Measurements from ENCODE around the gene ZNF652.
"Not testable (repeated sequence)": the region's sequence is repeated elsewhere in the genome, so short reads cannot be mapped to it uniquely, and the experiment has no call there.

ZNF652 gene

DNA sequence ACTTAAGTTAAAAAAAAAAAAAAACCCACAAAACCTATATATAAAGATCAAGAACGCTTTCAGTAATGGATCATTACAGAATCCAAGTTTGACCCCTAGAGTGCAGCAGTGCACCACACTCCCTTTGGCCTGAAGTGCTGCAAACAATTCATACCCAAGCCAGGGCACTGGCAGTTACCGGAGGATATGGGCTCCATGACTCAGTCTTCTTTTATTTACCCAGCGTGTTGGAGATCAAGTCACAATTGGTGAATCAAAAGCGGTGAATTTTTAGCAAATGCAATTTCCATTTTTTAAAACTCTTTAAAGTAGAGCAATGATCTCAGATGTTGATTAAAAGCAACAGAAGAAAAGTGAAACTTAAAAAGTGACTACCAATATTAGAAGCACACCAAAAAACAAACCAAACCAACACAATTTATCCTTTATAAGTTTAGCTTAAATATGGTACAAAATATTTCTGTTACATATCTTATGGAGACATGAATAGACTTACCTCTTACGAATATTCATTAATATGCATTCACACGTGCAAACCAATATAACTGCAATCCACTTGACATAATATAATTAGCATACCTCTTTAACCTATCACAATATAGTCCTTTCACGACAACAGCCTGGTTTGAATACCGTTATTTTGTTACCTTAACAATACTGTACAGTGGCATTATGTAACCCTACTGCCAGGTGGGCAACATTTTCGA, 46.3 kb downstream of the ZNF652 start:
- DNase-seq (ENCODE audit: low read depth, low spot score), result peak; percentile 68

GRCh38 chr17:49312722-49313121, 49.3 kb downstream of the ZNF652 start:
- DNase-seq (ENCODE audit: low read depth, low spot score), result no peak

DNA sequence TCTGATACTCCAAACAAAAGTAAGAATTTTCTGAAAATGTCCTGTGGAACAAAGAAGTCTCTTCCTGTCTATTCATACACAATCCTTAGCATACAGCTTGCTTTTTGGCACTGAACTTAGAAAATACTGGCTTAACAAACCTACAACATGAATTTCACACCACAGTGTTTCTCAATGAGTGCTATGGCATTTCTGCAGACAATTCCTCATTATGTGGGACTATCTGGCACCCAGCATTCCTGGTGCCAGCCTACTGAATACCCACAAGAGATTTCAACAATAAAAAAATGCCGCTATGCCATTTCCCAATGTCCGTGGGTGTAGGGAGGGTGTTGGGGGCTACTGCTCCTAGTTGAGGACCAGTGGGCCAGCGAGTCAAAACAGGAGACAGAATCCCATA, 62.1 kb downstream of the ZNF652 start:
- no peak for DNase-seq (ENCODE audit: low read depth, low spot score)

DNA sequence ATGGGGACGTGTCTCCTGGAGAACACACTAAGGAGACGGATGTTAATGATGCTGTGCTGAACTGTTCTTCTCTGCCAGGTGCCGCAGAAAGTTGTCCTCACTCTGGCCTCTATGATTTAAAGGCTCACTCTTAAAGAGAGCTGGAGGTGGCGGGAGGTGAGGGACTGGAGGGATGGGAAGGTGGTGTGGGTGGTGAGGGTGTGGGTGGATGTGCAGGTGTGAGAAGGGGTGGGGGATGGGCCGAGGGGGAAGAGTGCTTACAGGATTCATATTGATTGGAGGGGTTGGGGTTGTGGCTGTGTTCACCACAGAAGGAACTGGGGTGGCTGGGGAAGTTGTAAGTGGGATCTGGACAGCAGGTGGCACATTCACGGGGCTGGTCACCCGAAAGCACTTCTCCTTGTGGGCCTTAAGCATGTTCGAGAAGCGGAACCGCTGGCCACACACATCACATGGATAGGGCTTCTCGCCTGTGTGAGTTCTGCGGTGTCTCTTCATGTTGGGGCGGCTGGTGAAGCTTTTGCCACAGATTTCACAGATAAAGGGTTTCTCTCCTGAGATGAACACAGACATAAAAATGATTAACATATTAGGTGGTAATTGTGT, 63.6 kb downstream of the ZNF652 start:
- DNase-seq (ENCODE audit: low read depth, low spot score), result no peak

GRCh38 chr17:49297141-49297540, 64.9 kb downstream of the ZNF652 start:
- DNase-seq (ENCODE audit: low read depth, low spot score), result no peak

DNA sequence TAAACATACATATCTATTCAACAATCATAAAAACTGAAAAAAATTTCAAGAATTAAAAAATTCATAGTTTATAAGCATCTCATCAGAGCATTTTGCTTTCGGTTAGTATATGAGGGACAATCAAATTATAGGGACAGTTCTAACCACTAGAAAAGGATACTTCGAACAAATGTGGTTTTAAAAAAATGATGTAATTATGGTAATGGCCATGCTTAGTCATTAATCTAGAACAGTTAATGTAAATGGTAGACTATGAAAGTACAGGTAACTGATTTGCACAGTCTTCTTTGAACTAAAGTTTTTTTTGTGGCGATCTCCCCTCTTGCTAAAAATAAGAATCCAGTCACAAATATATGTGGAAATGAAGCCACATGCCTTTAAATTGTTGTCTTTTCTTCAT, 67.9 kb downstream of the ZNF652 start:
- DNase-seq (ENCODE audit: low read depth, low spot score), result no peak

DNA sequence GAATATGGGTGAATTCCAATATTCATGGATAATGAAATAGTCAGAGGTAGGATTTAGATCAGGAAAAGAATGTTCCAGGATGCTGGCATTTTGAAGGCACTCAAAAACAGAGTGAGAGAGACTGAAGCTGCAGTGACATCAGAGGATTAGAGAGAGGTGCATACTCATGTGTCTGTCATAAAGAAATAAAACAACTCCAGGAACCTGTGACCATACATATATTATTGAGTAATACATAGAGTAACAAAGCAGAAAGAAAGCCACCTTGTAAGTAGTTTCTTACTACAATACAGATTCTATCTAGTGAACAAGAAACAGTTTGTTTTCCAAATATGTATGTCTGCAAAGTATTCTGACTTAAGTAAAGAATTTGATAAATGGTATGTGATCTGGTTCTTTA, 69.1 kb downstream of the ZNF652 start:
- no peak for DNase-seq (ENCODE audit: low read depth, low spot score)

DNA sequence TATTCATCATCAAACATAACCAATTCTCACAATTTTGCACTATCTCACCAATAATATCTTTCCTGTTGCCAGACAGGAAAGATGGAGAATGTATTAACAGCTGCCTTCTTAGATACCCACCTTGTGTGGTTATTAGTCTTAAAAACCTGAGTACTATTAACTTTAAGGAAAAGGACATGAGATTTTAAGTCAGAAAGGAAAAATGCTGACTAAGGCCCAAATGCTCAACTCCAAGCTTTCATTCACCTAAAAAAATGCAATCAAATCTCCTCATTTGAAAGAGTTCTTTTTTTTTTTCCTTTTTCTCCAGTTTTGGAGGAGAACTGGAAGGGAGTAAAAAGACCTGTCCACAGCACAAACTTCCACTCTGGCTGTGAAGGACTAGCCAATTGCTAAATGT, 70.1 kb downstream of the ZNF652 start:
- no peak for DNase-seq (ENCODE audit: low read depth, low spot score)

DNA sequence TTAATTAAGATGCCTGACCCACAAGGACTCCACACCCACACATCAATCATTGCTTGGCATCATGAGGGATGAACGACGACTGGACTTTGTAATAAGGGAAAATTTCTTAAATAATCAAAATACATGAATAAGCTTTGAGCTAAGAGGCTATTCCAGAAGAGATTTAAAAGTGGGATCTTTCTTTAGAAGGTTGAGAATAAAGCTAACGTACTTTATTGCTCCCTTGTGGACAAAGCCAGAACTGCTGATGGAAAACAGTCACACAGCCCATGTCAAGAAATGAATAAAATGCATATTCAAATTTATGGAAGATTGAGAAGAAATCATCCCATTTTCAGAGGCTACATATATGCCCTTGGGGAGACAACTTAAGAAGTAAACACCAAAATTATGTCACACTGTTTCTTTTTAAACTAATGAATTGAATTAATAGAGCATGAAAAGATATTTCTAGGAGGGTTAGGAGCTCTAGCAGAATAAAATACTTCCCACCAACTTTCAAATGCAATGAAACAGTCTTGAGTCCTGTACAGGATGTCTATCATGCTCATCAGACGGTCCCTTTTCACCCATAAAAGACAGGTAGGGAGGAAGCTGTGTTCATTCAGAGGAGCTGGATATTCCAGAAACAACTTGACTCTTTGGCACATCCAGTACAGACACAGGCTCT, 71.2 kb downstream of the ZNF652 start:
- peak; percentile 32 for DNase-seq (ENCODE audit: low read depth, low spot score)

- DNase-seq (ENCODE audit: low read depth, low spot score), result no peak
Observed at GRCh38 chr17:49288388-49288787, 73.7 kb downstream of the ZNF652 start.

DNA sequence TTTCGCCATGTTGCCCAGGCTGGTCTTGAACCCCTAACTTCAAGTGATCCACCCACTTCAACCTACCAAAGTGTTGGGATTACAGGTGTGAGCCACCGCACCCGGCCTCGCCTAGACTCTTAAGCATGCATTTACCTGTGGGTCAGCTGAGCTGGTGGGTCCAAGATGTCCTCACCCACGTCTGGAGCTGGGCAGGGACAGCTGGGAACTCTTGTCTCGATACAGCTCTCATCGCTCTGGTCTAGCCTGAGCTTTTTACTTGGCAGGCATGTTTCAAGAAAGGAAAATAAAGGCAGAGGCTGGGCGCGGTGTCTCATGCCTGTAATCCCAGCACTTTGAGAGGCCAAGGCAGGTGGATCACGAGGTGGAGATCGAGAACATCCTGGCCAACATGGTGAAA, 74.6 kb downstream of the ZNF652 start:
- DNase-seq (ENCODE audit: low read depth, low spot score), result no peak

GRCh38 chr17:49286261-49286973, 75.6 kb downstream of the ZNF652 start:
- not testable (repeated sequence) for DNase-seq (ENCODE audit: low read depth, low spot score)

GRCh38 chr17:49285716-49286115, 76.3 kb downstream of the ZNF652 start:
- DNase-seq (ENCODE audit: low read depth, low spot score), result no peak

- DNase-seq (ENCODE audit: low read depth, low spot score), result no peak
Observed at GRCh38 chr17:49280918-49281317, 81.1 kb downstream of the ZNF652 start.

DNA sequence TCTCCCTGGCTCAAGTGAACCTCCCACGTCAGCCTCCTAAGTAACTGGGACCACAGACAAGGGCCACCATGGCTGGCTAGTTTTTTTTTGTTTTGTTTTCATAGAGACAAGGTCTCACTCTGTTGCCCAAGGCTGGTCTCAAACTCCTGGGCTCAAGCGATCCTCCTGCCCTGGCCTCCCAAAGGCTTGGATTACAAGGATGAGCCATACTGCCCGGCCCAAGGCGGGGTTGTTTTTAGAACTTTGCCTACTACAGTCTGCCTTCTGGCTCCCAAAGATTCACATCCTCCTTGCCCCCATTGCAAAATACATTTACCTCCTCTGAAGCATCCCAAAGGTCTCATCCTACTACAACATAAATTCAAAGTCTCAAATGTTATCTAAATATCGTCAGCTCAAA, 82.0 kb downstream of the ZNF652 start:
- DNase-seq (ENCODE audit: low read depth, low spot score), result no peak

DNA sequence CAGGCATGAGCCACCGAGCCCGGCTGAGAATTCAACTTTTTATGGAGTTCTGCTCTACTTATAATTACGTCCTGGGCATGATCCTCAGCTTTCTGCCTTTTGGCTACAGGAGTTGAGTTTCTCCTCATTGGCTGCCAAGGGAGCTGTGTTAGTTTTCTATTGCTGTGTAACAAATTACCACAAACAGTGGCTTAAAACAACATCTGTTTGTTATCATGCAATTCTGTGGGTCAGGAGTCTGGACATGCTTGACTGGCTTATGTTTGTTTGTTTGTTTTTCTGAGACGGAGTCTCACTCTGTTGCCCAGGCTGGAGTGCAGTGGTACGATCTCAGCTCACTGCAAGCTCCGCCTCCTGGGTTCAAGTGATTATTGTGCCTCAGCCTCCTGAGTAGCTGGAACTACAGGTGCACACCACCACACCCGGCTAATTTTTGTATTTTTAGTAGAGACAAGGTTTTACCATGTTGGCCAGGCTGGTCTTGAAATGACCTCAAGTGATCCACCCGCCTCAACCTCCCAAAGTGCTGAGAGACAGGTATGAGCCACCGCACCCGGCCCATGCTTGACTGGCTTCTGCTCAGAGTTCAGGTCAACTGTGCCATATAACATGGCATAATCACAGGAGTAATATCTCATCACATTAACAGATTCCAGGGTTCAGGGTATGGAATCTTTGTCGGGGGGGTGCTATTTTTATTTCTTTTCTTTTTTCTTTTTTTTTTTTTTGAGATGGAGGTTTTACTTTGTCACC, 82.6 kb downstream of the ZNF652 start:
- not testable (repeated sequence) for DNase-seq (ENCODE audit: low read depth, low spot score)

- DNase-seq (ENCODE audit: low read depth, low spot score), result no peak
Observed at GRCh38 chr17:49278076-49278475, 84.0 kb downstream of the ZNF652 start.

DNA sequence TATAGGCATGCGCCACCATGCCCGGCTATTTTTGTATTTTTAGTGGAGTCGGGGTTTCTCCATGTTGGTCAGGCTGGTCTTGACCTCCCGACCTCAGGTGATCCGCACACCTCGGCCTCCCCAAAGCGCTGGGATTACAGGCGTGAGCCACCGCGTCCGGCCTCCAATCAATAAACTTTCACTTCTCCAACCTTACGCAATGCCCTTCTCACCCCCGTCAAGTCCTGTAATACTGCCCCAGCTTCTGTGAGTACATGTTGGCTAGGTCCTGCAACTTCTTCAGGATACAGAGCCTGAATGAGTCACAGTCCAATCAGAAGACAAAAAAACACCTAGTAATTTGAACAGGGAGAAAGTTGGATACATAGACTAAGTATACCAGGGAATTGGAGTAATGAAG, 84.4 kb downstream of the ZNF652 start:
- no peak for DNase-seq (ENCODE audit: low read depth, low spot score)

GRCh38 chr17:49275981-49276380, 86.1 kb downstream of the ZNF652 start:
- not testable (repeated sequence) for DNase-seq (ENCODE audit: low read depth, low spot score)

DNA sequence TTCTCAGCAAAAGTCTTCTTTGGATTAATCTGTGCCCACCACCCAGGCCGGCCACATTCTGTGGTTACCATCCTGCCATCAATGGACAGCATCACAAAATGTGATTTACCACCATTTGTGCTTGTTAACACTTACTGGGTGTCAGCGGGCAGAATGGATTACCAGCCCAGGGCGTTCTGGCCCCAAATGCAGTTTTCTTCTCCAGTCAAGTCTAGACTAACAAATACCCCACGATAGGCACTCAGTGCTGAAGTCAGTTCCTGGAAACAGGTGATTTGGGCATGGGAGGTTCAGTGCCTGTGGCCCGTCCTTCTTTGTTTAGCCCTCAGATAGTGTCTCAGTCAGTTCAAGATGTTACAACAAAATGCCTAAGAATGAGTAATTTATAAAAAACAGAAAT, 92.7 kb downstream of the ZNF652 start:
- no peak for DNase-seq (ENCODE audit: low read depth, low spot score)

- no peak for DNase-seq (ENCODE audit: low read depth, low spot score)
Observed at GRCh38 chr17:49267912-49268311, 94.1 kb downstream of the ZNF652 start.

DNA sequence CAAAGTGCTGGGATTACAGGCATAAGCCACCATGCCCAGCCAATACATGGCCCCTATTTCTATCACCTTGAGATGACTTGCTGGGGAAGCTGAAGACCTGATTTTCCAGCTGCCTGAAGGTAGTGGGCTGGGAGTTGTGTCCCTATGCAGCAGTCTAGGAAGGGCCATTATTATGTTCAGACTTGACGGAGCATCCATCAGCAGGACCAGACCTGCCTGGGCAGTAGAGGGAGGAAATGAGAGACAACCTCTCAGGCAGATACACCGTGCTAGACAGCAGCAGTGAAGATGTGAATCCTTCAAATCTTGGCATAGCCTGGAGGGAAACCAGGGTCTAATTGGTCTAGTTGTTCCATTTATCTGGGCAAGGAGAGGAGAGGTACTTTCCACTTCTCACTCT, 95.8 kb downstream of the ZNF652 start:
- DNase-seq (ENCODE audit: low read depth, low spot score), result no peak

Measured in smooth muscle cell of the brain vasculature (primary cell).